PFSK-1 (cell line): Measurements from ENCODE around the gene PRKCE.

Experiments
- POLR2AphosphoS5 ChIP-seq: IDR thresholded peaks from 2 replicates; pipeline ENCODE4 v1.6.1; 2012; ENCODE audit warnings: low read depth, mild to moderate bottlenecking, control low read depth, low read length, moderate library complexity
- TAF1 ChIP-seq: IDR thresholded peaks from 2 replicates; pipeline ENCODE4 v1.6.1; 2012; ENCODE audit warnings: low read length, control low read depth, borderline replicate concordance; ENCODE audit not compliant: insufficient read depth

DNA sequence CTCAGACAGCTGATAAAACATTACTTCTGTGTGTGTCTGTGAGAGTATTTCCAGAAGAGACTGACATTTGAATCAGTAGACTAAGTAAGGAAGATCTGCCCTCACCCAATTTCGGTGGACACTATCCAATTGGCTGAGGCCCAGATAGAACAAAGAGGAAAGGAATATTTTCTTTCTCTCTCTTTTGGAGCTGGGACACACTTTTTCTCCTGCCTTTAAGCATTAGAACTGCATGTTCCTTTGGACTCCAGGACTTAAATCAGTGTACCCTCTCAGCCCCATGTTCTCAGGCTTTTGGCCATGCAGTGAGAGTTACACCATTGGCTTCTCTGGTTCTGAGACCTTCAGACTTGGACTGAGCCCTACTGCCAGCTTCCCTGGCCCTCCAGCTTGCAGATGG, 37.1 kb upstream of the PRKCE start:
- TF ChIP-seq POLR2AphosphoS5 (no peak), TAF1 (no peak)
